Measurements from ENCODE around the gene RPGRIP1L.

- TF ChIP-seq CTCF (IDR thresholded peaks at IDR 0.05) (no peak), POLR2A (IDR thresholded peaks at IDR 0.05) (no peak)
Observed at GRCh38 chr16:53576210-53576609, 127.4 kb downstream of the RPGRIP1L start.

All from adrenal gland (tissue), 5 donors.